HCT116 (cell line): ENCODE results near the gene PLCXD3. TPM values are rescaled to one million over a fixed set of nuclear protein-coding genes. Genes with fewer than 3 reads are reported as not detected.

ENCODE experiments used
- ATAC-seq: fragments of 200-7000 bp; cut with Tn5 transposase; 2 replicates; pipeline ENCODE4 v1.9.1; 2020; ENCODE audit warnings: mild to moderate bottlenecking, moderate library complexity
- BruUV-seq: library from RNA; stranded (reverse); fragments of 400-500 nt; replicated peaks from 2 replicates; lab custom pipeline; 2021; lab: Mats Ljungman, UMichigan
- CTCF ChIA-PET: fragments of 300-600 bp; sonication (Branson Sonifier 250); formaldehyde crosslinking; loops from one replicate; lab custom pipeline; 2021; ENCODE audit warnings: antibody characterized with exemption; lab: Charles Lee
- POLR2A ChIA-PET: fragments of 300-600, 350-600 bp; sonication (Branson Sonifier 250); formaldehyde crosslinking; loops from one replicate; lab custom pipeline; 2021; ENCODE audit warnings: antibody characterized with exemption; lab: Charles Lee
- RAD21 ChIA-PET, 2 experiments: fragments of 300-600 bp; sonication (Branson Sonifier 250); formaldehyde crosslinking; loops; one replicate each; lab custom pipeline; 2023; ENCODE audit warnings: low total read pairs in 2 of 2; ENCODE audit not compliant: uncharacterized antibody in 2 of 2, unreplicated experiment in 2 of 2, low non-redundant PET in 1 of 2; lab: Charles Lee
- DNase-seq: peaks from one replicate; pipeline ENCODE4 v3.0.0-alpha.2; 2010; ENCODE audit warnings: low read depth, low spot score
- H2AFZ ChIP-seq: fragments of 200-600 bp; shearing (Covaris generic), sonication (generic); 2 replicates; pipeline ENCODE4 v1.6.1; 2017; ENCODE audit warnings: low read depth, mixed run types, mixed read lengths, antibody characterized with exemption, low read length; ENCODE audit not compliant: poor library complexity, severe bottlenecking
- H3K27ac ChIP-seq: 2 replicates; pipeline ENCODE4 v1.5.1; 2012; ENCODE audit warnings: low read depth, low read length
- H3K27me3 ChIP-seq: fragments of 200-600 bp; sonication (generic); 2 replicates; pipeline ENCODE4 v1.6.1; 2016; ENCODE audit warnings: mixed run types, low read length, mixed read lengths; ENCODE audit not compliant: insufficient read depth
- H3K36me3 ChIP-seq, 2 experiments: fragments of 200-500 bp in 1 of 2; fragments of 200-600 bp in 1 of 2; sonication (Bioruptor generic) in 1 of 2; sonication (generic) in 1 of 2; 2 replicates each; pipeline versions ENCODE4 v1.5.1 to v1.6.1; 2014 to 2016; ENCODE audit warnings: low read length in 2 of 2, inconsistent platforms in 1 of 2, mixed read lengths in 1 of 2, mixed run types in 1 of 2; ENCODE audit not compliant: insufficient read depth in 2 of 2, control insufficient read depth in 1 of 2
- H3K4me1 ChIP-seq, 2 experiments: fragments of 200-600 bp in 1 of 2; sonication (generic) in 1 of 2; 2 replicates each; pipeline versions ENCODE4 v1.5.1 to v1.6.1; 2012 to 2017; ENCODE audit warnings: low read length in 2 of 2, inconsistent platforms in 1 of 2, mild to moderate bottlenecking in 1 of 2, mixed read lengths in 1 of 2, mixed run types in 1 of 2, moderate library complexity in 1 of 2; ENCODE audit not compliant: insufficient read depth in 2 of 2, control insufficient read depth in 1 of 2
- H3K4me2 ChIP-seq: fragments of 200-600 bp; sonication (generic); 2 replicates; pipeline ENCODE4 v1.6.1; 2017; ENCODE audit warnings: mixed run types, low read length, mixed read lengths
- H3K4me3 ChIP-seq, 2 experiments: fragments of 200-600 bp in 1 of 2; sonication (generic) in 1 of 2; replicated peaks in 1 of 2; 2 replicates each; pipeline ENCODE4 v1.5.1; 2011 to 2016; ENCODE audit warnings: low read length in 2 of 2, control low read depth in 1 of 2, low read depth in 1 of 2, mild to moderate bottlenecking in 1 of 2, mixed read lengths in 1 of 2, mixed run types in 1 of 2
- H3K79me2 ChIP-seq: fragments of 200-600 bp; sonication (generic); 2 replicates; pipeline ENCODE4 v1.6.1; 2017; ENCODE audit warnings: mild to moderate bottlenecking, mixed run types, low read length, moderate library complexity, mixed read lengths; ENCODE audit not compliant: insufficient read depth
- H3K9ac ChIP-seq: fragments of 200-600 bp; sonication (generic); 2 replicates; pipeline ENCODE4 v1.6.1; 2016; ENCODE audit warnings: low read length, mixed read lengths
- H3K9me2 ChIP-seq: fragments of 200-600 bp; sonication (generic), shearing (Covaris generic); 2 replicates; pipeline ENCODE4 v1.6.1; 2017; ENCODE audit warnings: mixed run types, mild to moderate bottlenecking, moderate library complexity; ENCODE audit not compliant: insufficient read depth
- H3K9me3 ChIP-seq, 2 experiments: fragments of 200-500 bp in 1 of 2; fragments of 200-600 bp in 1 of 2; sonication (Bioruptor generic) in 1 of 2; sonication (generic) in 1 of 2; 2 replicates each; pipeline ENCODE4 v1.6.1; 2014 to 2017; ENCODE audit warnings: low read length in 2 of 2, mixed read lengths in 2 of 2, inconsistent platforms in 1 of 2, low read depth in 1 of 2, mild to moderate bottlenecking in 1 of 2, mixed run types in 1 of 2, moderate library complexity in 1 of 2; ENCODE audit not compliant: control insufficient read depth in 1 of 2, insufficient read depth in 1 of 2
- H4K20me1 ChIP-seq: fragments of 200-600 bp; sonication (generic), shearing (Covaris generic); 2 replicates; pipeline ENCODE4 v1.6.1; 2017; ENCODE audit warnings: mixed run types, mild to moderate bottlenecking, moderate library complexity; ENCODE audit not compliant: insufficient read depth
- CBX3 ChIP-seq: IDR thresholded peaks from 2 replicates; pipeline ENCODE4 v1.6.1; 2012; ENCODE audit warnings: low read depth
- EZH2 ChIP-seq: fragments of 200-600 bp; sonication (generic); IDR thresholded peaks from 2 replicates; pipeline ENCODE4 v1.6.1; 2017; ENCODE audit warnings: antibody characterized with exemption, mixed run types
- EZH2phosphoT487 ChIP-seq: fragments of 200-600 bp; IDR thresholded peaks from 2 replicates; pipeline ENCODE4 v1.6.1; 2018; ENCODE audit warnings: antibody characterized with exemption, borderline replicate concordance
- FOSL1 ChIP-seq: IDR thresholded peaks from 2 replicates; pipeline ENCODE4 v1.6.1; 2012; ENCODE audit warnings: low read depth
- POLR2A ChIP-seq: IDR thresholded peaks from 2 replicates; pipeline ENCODE4 v1.7.0; 2011; ENCODE audit warnings: borderline replicate concordance; ENCODE audit not compliant: insufficient read depth, insufficient read length; ENCODE audit errors: extremely low read depth
- POLR2AphosphoS5 ChIP-seq: IDR thresholded peaks from 2 replicates; pipeline ENCODE4 v1.6.1; 2011; ENCODE audit warnings: mild to moderate bottlenecking, low read depth, low read length, moderate library complexity
- RAD21 ChIP-seq: IDR thresholded peaks from 2 replicates; pipeline ENCODE4 v1.6.1; 2012; ENCODE audit warnings: low read depth, mild to moderate bottlenecking
- SIN3A ChIP-seq: IDR thresholded peaks from 2 replicates; pipeline ENCODE4 v1.6.1; 2012; ENCODE audit warnings: low read depth
- SRF ChIP-seq: IDR thresholded peaks from 2 replicates; pipeline ENCODE4 v1.6.1; 2012; ENCODE audit warnings: low read depth
- TCF7L2 ChIP-seq: IDR thresholded peaks from 2 replicates; pipeline ENCODE4 v1.7.0; 2011; ENCODE audit warnings: borderline replicate concordance, inconsistent platforms; ENCODE audit not compliant: insufficient read depth, insufficient read length; ENCODE audit errors: extremely low read depth
- ZFX ChIP-seq: fragments of 450-650 bp; IDR thresholded peaks from 2 replicates; pipeline ENCODE4 v1.6.1; 2017
- ZNF274 ChIP-seq: fragments of 200-500 bp; sonication (Bioruptor generic); IDR thresholded peaks from 2 replicates; pipeline ENCODE4 v1.6.1; 2014; ENCODE audit warnings: mild to moderate bottlenecking, low read depth, low read length, inconsistent platforms
- intact Hi-C: fragments of 100-400 bp; cut with micrococcal nuclease; formaldehyde crosslinking; loops from 2 replicates; pipeline ENCODE4 v1.10.0; 2022
- total RNA-seq: library from RNA; stranded (reverse); gene quantifications from one replicate; pipeline ENCODE4 v1.2.1, GENCODE V29; 2021; ENCODE audit not compliant: unreplicated experiment
- TF ChIP-seq, protein P1 (sequence below), 3 experiments: fragments of 200-600 bp in 1 of 3; sonication (generic) in 1 of 3; IDR thresholded peaks in 2 of 3; conservative IDR thresholded peaks in 1 of 3; 2 replicates each; pipeline ENCODE4 v1.5.1; 2012 to 2017; ENCODE audit warnings: low read depth in 2 of 3, low read length in 2 of 3, antibody characterized with exemption in 1 of 3, borderline replicate concordance in 1 of 3, control low read depth in 1 of 3, mild to moderate bottlenecking in 1 of 3, mixed read lengths in 1 of 3, mixed run types in 1 of 3, moderate library complexity in 1 of 3; ENCODE audit not compliant: insufficient read depth in 1 of 3
- TF ChIP-seq, protein P2 (sequence below): IDR thresholded peaks from 2 replicates; pipeline ENCODE4 v1.6.1; 2012
- TF ChIP-seq, protein P3 (sequence below): IDR thresholded peaks from 2 replicates; pipeline ENCODE4 v1.6.1; 2012

The PLCXD3 gene
- total RNA-seq, 1 experiment from 2014 or later: not detected

DNA sequence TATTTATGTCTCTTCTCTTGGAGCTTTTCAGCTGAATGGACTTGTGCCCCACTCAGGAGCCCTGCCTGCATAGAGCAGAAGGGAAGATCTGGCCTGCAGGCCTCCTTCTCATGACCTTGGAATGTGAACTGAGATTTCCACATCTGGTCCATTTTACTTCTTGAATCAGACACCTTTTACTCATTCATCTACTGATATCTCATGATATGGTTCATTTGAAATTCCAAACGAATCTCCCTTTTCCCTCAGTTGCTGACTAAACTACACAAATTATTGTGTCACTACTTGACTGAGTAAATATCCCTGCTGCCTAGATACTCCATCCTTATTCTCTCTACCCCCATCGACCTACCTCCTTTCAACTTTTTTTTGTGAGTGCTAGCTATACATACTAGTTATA lies 138.7 kb downstream of the PLCXD3 start:
- no peak for DNase-seq
- intact Hi-C loops: no loop called here
- RAD21 ChIA-PET: no interaction called here
- ATAC-seq: no peak
- no peaks in the 10 kb centered on the region for H3K9me3 ChIP-seq
- H4K20me1 ChIP-seq: no peaks in the 10 kb centered on the region
- TF ChIP-seq EZH2phosphoT487 (no peak), POLR2AphosphoS5 (no peak), EZH2 (no peak), POLR2A (no peak), SRF (no peak)
- H3K9me2 ChIP-seq: no peaks in the 10 kb centered on the region
- no peak overlapping the region for H3K27ac ChIP-seq
- no peak overlapping the region for H2AFZ ChIP-seq
- no TSS peak for BruUV-seq
- H3K27me3 ChIP-seq: no peaks in the 10 kb centered on the region
- no peak overlapping the region for H3K4me3 ChIP-seq
- no peak overlapping the region for H3K4me2 ChIP-seq
- no peaks in the 10 kb centered on the region for H3K4me1 ChIP-seq
- no peak overlapping the region for H3K9ac ChIP-seq
- H3K79me2 ChIP-seq: no peaks in the 10 kb centered on the region
- no peaks in the 10 kb centered on the region for H3K36me3 ChIP-seq
- POLR2A ChIA-PET: no interaction called here
- CTCF ChIA-PET: no interaction called here

DNA sequence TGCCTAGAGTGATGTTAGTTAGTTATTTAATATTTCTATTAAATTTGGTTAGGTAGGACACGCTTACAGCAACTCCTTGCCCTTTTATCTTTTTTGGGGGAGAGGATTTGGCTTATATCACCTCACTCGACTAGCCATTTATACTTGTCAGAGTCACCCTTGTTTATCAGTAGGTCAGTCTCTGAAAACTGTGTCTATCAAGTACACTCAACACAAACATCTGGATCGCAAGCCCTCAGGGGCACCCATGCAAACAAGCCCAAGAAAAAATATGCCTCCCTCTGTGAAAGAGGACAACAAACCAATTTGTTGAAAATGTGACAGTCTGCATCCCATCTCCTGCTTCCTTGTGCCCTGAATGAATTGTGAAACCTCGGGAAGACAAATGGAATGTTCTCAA lies 139.9 kb downstream of the PLCXD3 start:
- ChIA-PET POLR2A (no interaction called here), CTCF (no interaction called here)
- DNase-seq: no peak

More for the DNA sequence above, 139.9 kb downstream of the PLCXD3 start:
- no peaks in the 10 kb centered on the region for H3K9me3 ChIP-seq
- RAD21 ChIA-PET: no interaction called here
- H3K9me2 ChIP-seq: no peaks in the 10 kb centered on the region
- no peak overlapping the region for H2AFZ ChIP-seq
- no peak for ATAC-seq
- no peak overlapping the region for H3K27ac ChIP-seq
- H3K9ac ChIP-seq: no peak overlapping the region
- TF ChIP-seq, protein P1, sequence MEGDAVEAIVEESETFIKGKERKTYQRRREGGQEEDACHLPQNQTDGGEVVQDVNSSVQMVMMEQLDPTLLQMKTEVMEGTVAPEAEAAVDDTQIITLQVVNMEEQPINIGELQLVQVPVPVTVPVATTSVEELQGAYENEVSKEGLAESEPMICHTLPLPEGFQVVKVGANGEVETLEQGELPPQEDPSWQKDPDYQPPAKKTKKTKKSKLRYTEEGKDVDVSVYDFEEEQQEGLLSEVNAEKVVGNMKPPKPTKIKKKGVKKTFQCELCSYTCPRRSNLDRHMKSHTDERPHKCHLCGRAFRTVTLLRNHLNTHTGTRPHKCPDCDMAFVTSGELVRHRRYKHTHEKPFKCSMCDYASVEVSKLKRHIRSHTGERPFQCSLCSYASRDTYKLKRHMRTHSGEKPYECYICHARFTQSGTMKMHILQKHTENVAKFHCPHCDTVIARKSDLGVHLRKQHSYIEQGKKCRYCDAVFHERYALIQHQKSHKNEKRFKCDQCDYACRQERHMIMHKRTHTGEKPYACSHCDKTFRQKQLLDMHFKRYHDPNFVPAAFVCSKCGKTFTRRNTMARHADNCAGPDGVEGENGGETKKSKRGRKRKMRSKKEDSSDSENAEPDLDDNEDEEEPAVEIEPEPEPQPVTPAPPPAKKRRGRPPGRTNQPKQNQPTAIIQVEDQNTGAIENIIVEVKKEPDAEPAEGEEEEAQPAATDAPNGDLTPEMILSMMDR (IDR thresholded peaks at IDR 0.05 in 2 of 3, conservative IDR thresholded peaks at IDR 0.05 in 1 of 3; ENCODE audit: borderline replicate concordance in 1 of 3, insufficient read depth in 1 of 3, low read depth in 2 of 3, low read length in 2 of 3): no peak
- TF ChIP-seq, protein P2, sequence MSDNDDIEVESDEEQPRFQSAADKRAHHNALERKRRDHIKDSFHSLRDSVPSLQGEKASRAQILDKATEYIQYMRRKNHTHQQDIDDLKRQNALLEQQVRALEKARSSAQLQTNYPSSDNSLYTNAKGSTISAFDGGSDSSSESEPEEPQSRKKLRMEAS: no peak
- TF ChIP-seq CBX3: no peak
- TF ChIP-seq SIN3A: no peak
- TF ChIP-seq RAD21: no peak
- no peak for TF ChIP-seq TCF7L2
- TF ChIP-seq ZFX: no peak
- no peak for TF ChIP-seq SRF
- TF ChIP-seq FOSL1: no peak
- TF ChIP-seq EZH2: no peak
- TF ChIP-seq, protein P3, sequence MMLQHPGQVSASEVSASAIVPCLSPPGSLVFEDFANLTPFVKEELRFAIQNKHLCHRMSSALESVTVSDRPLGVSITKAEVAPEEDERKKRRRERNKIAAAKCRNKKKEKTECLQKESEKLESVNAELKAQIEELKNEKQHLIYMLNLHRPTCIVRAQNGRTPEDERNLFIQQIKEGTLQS: no peak
- TF ChIP-seq POLR2AphosphoS5: no peak
- TF ChIP-seq ZNF274: no peak
- no peaks in the 10 kb centered on the region for H3K36me3 ChIP-seq
- no peaks in the 10 kb centered on the region for H3K4me1 ChIP-seq
- intact Hi-C loops: no loop called here
- H3K4me2 ChIP-seq: no peak overlapping the region
- H3K27me3 ChIP-seq: no peaks in the 10 kb centered on the region
- H3K79me2 ChIP-seq: no peaks in the 10 kb centered on the region
- H4K20me1 ChIP-seq: no peaks in the 10 kb centered on the region
- H3K4me3 ChIP-seq: no peak overlapping the region
- no TSS peak for BruUV-seq
